HG02970 (cell line): ENCODE results near the gene FGFR4.

Experiments
- ATAC-seq: cut with Tn5 transposase; IDR thresholded peaks from one replicate; pipeline ENCODE4 v1.9.1; 2021; ENCODE audit warnings: mild to moderate bottlenecking, moderate library complexity, moderate number of reproducible peaks; ENCODE audit not compliant: unreplicated experiment, low FRiP score

The FGFR4 gene

GRCh38 chr5:177083357-177083756 is 3.4 kb upstream of the FGFR4 start:
- no peak for ATAC-seq

DNA sequence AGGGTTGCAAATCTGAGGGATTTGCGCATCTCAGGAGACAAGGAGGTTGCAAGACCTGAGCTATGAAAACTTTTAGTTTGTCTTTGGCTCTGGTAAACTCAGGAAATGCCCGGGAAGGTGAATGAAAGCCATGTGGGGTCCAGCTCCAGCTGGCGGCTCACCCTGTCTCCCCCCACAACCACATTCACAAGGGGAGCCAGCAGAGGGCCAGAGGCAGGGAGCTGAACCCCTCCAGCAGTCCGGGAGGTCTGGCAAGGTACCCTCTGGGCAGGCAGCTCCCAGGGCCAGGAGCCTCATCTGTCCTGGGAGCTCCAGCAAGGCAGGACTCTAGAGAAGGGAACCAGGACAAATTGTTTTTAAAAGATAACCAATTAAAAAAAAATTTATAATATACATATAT is 2.5 kb upstream of the FGFR4 start:
- ATAC-seq, result no peak

DNA sequence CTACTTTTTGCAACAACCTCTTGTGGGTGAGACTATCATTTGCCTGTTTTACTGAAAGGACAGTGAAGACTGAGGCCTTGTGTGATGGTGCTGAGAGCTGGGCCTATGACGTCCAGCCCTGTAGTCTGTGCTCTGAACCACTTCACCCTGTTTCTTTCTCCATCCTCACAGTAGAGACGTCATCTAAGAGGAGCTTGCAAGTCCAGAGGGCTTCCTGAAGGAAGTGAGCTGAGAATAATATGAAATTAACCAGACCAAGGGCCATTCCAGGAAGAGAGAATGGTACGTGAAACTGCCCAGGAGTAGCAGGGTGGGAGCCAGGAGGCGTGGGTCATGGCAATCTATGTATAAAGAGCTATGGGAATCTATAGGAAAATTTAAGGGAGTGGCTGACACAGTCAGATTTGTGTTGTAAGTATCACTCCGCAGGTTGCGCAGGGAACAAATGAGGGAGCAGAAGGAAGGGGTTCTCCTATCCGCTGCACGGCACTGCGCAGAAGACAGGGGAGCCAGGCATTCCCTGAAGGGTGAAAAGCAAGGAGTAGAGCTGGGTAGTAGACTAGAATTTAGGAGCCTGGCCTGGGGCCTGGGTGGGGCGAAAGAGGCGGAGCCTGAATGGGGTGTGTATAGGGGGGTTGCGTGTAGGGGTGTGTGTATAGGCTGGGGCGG is 596 bp upstream of the FGFR4 start:
- ATAC-seq, result no peak

GRCh38 chr5:177087398-177088005 is 787 bp downstream of the FGFR4 start:
- ATAC-seq, result no peak

DNA sequence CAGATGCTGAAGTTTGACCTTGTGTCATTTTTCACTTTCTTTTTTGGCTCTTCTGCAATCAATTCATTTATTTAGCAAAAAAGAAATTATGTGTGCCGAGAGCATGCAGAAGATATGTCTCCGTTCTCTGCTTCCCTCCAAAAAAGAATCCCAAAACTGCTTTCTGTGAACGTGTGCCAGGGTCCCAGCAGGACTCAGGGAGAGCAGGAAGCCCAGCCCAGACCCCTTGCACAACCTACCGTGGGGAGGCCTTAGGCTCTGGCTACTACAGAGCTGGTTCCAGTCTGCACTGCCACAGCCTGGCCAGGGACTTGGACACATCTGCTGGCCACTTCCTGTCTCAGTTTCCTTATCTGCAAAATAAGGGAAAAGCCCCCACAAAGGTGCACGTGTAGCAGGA is 2.4 kb downstream of the FGFR4 start:
- ATAC-seq, result no peak

DNA sequence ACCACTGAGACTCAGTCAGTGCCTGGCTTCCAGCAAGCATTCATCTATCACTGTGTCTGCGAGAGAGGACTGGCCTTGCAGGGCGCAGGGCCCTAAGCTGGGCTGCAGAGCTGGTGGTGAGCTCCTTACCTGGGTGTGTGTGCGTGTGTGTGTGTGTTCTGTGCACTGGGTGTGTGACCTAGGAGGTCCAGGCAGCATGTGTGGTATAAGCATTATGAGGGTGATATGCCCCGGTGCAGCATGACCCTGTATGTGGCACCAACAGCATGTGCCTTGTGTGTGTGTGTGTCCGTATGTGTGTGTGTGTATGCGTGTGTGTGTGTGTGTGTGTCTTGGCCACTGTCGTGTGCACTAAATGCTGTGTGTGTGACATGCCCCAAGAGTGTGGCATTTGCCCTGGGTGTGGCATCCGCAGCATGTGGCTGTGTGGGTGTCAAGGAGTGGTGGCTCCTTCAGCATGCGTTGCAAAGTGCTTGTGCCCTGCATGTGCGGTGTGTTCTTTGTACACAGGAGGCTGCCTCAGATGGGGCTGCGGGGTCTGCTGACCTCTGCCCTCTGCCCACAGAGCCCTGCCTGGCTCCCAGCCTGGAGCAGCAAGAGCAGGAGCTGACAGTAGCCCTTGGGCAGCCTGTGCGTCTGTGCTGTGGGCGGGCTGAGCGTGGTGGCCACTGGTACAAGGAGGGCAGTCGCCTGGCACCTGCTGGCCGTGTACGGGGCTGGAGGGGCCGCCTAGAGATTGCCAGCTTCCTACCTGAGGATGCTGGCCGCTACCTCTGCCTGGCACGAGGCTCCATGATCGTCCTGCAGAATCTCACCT is 3.3 kb downstream of the FGFR4 start:
- ATAC-seq, result no peak

DNA sequence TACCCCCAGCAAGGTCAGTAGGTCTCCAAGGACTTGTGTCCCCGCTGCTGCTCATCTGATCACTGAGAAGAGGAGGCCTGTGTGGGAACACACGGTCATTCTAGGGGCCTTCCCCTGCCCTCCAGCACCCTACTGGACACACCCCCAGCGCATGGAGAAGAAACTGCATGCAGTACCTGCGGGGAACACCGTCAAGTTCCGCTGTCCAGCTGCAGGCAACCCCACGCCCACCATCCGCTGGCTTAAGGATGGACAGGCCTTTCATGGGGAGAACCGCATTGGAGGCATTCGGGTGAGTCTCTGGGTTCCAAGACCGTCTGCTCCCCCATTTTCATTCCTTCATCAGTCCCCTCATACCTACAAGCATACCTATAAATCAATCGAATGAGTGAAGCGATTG is 4.1 kb downstream of the FGFR4 start:
- no peak for ATAC-seq

- ATAC-seq, result no peak
These were observed 4.5 kb downstream of the FGFR4 start for GRCh38 chr5:177091232-177091631.

DNA sequence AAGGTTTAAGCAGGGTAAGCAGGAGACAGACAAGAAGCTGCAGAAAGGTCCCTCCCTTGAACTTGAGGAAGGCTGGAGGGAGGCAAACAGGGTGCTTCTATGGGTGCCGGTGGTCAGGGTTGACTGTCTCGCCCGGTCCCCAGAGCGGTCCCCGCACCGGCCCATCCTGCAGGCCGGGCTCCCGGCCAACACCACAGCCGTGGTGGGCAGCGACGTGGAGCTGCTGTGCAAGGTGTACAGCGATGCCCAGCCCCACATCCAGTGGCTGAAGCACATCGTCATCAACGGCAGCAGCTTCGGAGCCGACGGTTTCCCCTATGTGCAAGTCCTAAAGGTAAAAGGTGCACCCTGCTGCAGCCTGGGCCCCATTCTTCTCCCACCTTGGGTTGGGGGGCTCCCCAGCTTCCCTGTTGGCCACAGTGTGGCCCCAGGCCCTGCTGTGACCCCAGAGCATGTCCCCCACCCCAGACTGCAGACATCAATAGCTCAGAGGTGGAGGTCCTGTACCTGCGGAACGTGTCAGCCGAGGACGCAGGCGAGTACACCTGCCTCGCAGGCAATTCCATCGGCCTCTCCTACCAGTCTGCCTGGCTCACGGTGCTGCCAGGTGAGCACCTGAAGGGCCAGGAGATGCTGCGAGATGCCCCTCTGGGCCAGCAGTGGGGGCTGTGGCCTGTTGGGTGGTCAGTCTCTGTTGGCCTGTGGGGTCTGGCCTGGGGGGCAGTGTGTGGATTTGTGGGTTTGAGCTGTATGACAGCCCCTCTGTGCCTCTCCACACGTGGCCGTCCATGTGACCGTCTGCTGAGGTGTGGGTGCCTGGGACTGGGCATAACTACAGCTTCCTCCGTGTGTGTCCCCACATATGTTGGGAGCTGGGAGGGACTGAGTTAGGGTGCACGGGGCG is 5.7 kb downstream of the FGFR4 start:
- ATAC-seq, result no peak

DNA sequence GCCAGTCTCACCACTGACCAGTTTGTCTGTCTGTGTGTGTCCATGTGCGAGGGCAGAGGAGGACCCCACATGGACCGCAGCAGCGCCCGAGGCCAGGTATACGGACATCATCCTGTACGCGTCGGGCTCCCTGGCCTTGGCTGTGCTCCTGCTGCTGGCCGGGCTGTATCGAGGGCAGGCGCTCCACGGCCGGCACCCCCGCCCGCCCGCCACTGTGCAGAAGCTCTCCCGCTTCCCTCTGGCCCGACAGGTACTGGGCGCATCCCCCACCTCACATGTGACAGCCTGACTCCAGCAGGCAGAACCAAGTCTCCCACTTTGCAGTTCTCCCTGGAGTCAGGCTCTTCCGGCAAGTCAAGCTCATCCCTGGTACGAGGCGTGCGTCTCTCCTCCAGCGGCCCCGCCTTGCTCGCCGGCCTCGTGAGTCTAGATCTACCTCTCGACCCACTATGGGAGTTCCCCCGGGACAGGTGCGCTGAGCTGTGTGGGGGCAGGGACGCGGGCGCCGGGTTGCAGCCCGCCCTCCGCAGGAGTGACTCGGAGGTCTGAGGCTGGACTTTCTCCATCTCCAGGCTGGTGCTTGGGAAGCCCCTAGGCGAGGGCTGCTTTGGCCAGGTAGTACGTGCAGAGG is 6.5 kb downstream of the FGFR4 start:
- ATAC-seq, result no peak

DNA sequence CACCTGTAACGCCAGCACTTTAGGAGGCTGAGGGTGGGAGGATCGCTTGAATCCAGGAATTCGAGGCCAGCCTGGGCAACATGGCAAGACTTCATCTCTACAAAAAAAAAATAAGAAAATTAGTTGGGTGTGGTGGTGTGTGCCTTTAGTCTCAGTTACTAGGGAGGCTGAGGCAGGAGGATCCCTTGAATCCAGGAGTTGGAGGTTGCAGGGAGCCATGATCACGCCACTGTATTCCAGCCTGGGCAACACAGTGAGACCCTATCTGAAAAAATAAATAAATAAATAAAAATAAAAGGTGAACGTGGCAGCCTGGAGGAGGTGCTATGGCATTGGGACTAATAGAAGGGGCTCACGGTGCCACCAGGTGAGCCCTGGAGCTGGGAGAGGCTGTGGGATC is 7.1 kb downstream of the FGFR4 start:
- no peak for ATAC-seq

DNA sequence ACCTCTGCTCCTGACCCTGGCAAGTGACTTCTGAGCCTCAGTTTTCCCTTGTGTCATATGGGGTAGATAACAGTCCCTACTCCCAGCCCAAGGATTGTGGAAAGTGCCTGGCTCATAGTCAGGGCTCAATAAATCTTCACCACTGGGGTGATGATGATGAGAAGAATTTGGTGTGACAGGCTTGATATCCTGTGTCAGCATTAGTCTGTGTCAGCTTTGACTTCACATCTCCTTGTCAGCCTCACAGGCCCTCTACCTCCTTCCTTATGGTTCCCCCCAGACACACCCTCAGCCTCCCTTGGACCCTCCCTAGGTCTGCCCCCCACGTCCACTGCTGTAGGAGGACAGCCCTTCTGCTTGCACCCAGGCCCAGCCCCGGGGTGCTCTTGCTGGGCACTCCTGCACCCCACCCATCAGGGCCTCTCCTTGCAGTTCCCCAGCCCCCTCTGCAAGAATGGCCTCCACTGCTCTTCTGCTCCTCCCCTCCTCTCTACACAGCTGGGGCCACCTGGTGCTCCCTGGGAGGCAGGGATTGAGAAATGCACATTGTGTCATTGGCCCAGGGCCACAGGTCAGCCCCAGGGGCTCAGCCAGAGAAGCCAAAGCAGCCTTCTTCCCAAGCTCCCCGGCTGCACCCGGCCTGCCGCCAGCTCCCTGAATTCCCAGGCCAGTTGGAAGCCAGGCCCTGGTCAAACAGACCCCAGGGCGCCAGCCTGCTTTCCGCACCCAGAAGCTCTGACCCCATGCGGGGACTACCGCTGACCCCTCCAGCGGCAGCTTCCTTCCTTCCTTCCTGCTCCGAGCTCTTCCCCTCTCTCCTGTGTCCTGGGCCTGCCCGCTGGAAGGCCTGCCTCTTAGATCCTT is 7.7 kb downstream of the FGFR4 start:
- ATAC-seq, result no peak

- ATAC-seq, result no peak
These were observed 8.5 kb downstream of the FGFR4 start for GRCh38 chr5:177095088-177095669.

GRCh38 chr5:177096162-177097015 is 9.7 kb downstream of the FGFR4 start:
- ATAC-seq, result no peak

DNA sequence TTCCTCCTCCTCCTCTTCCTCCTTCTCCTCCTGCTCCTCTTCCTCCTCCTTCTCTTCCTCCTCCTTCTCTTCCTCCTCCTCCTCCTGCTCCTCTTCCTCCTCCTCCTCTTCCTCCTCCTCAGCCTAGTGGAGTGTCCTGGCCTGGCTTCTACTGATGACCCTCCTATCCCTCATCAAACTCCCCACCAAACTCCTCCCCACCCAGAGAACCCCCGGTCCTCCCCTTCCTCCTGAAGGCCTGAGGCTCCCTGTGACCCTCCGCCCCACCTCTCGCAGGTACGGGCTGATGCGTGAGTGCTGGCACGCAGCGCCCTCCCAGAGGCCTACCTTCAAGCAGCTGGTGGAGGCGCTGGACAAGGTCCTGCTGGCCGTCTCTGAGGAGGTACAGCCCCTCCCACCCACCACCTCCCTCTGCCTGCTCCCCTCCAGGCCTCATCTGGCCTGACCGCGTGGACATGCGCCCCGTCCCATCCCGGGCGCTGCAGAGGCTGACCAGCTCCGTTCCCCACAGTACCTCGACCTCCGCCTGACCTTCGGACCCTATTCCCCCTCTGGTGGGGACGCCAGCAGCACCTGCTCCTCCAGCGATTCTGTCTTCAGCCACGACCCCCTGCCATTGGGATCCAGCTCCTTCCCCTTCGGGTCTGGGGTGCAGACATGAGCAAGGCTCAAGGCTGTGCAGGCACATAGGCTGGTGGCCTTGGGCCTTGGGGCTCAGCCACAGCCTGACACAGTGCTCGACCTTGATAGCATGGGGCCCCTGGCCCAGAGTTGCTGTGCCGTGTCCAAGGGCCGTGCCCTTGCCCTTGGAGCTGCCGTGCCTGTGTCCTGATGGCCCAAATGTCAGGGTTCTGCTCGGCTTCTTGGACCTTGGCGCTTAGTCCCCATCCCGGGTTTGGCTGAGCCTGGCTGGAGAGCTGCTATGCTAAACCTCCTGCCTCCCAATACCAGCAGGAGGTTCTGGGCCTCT is 10.6 kb downstream of the FGFR4 start:
- no peak for ATAC-seq

DNA sequence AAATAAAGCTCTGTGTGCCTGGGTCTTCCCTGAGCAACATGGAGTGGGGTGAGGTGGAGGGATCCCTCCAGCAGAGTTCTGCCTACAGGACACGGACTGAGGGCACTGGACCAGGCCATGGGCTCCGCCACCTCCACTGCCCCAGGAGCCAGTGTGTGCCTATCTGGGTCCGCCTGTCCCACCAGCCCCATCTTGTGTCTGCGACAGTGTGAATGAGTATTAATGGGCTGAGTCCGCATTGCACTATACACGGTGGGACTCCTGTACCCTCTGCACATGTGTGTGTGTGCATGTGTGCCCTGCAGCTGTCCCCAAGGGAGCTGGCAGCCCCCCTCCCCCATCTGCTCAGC is 11.4 kb downstream of the FGFR4 start:
- ATAC-seq, result no peak
